ENCODE results near the gene RAB8A.

Gene RAB8A

DNA sequence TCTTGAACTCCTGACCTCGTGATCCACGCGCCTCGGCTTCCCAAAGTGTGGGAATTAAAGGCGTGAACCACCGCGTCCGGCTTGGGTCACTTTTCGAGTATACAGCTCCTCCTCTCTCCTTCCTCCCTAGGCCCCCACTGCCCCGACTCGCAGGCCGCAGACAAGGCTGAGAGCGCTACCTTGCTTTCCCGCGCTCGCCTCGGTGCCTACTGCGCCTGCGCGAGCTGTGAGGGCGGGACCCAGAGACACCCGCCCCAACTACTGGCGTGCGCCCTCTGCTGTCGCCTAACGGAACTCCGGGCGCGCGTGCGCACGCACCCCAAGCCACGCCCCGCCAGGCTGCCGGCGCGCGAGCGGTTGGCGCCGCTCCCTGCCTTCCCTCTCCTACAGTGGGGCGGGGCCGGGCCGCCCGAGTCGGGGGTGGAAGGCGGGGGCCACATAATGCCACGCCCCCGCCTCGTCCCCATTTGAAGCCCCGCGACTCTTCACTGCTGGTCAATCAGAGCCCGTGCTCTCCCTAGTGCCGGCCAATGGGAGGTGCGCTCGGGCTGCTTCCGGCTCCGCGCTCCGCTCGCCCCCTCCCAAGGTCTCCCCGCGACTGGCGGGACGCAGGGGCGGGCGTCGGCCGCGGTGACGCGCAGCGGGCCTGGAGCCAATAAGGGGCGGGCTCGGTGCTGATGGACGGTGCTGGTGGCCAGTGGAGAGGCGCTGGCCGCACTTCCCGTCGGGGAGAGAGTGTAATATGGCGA is at the start of gene RAB8A:
Gene RAB8A, plus strand, starts transcription at position 730 of the 749 bp plus-strand sequence. Its CDS starts 13 bp downstream, at position 743.
- no peaks in the 10 kb centered on the region; the same call in 1 of the 2 replicates for H3K4me1 ChIP-seq (ENCODE audit: control insufficient read depth, insufficient read depth, low read length)
- no peak within 1 kb of the TSS for H3K27ac ChIP-seq (ENCODE audit: low read length)
- no peaks in the 10 kb centered on the region for H3K36me3 ChIP-seq (ENCODE audit: control insufficient read depth, insufficient read depth, low read length)
- peak; percentile 93 for DNase-seq (ENCODE audit: low read depth, low spot score)
- no peaks in the 10 kb centered on the region for H3K27me3 ChIP-seq (ENCODE audit: control insufficient read depth, insufficient read depth, low read length)
- H3K4me3 ChIP-seq (ENCODE audit: low read length), result peak within 1 kb of the TSS; percentile 81
- WGBS (ENCODE audit: insufficient coverage, insufficient read length), result no CpG with 5 or more reads among the region's 81 CpGs
- H3K9me3 ChIP-seq (ENCODE audit: control insufficient read depth, insufficient read depth, low read length), result no peaks in the 10 kb centered on the region

DNA sequence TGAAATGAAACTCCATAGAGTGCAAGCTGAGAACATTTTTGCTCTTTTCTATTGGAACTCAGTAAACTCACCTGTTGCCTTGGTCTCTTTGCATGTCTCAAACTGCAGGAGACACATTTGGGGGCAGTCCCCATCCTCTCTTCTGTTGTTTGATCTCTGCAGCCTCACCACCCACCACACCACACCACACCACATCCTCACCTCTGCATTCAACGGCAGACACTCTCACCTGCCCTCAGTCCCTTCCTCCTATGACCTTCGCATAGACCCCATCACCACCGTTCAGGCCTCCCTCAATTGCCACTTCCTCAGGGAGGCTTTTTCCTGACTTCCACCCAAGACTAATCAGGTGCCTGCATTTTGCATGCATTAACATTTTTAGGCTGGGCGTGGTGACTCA is 49.7 kb upstream of the RAB8A start:
- WGBS (ENCODE audit: insufficient coverage, insufficient read length), result no CpG with 5 or more reads among the region's 4 CpGs
- Histone ChIP-seq H3K36me3 (ENCODE audit: control insufficient read depth, insufficient read depth, low read length) (no peaks in the 10 kb centered on the region), H3K27me3 (ENCODE audit: control insufficient read depth, insufficient read depth, low read length) (no peaks in the 10 kb centered on the region), H3K27ac (ENCODE audit: low read length) (no peak overlapping the region), H3K4me1 (ENCODE audit: control insufficient read depth, insufficient read depth, low read length) (peaks cover 1% of the 10 kb centered on the region; the same call in 1 of the 2 replicates), H3K9me3 (ENCODE audit: control insufficient read depth, insufficient read depth, low read length) (peaks cover 1% of the 10 kb centered on the region; the same call in 1 of the 2 replicates), H3K4me3 (ENCODE audit: low read length) (no peak overlapping the region)
- no peak for DNase-seq (ENCODE audit: low read depth, low spot score)

DNA sequence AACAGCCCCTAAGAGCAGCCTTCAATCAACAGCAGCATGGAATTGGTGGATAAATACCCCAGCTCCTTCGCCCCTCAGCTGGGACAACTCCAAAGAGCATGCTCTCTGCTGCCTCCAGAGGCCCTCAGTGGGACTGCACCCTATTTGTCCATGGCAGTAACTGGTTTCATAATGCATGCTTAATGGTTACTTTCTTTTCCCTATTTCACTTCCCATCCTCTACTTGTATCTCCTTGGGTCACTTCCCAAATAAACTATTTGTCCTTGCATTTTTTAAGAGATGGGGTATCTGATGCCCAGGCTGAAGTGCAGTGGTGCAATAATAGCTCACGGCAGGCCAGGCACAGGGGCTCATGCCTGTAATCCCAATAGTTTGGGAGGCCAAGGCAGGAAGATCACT is 48.9 kb upstream of the RAB8A start:
- DNase-seq (ENCODE audit: low read depth, low spot score), result no peak
- H3K27ac ChIP-seq (ENCODE audit: low read length), result no peak overlapping the region
- WGBS (ENCODE audit: insufficient coverage, insufficient read length), result no CpG with 5 or more reads among the region's 2 CpGs

DNA sequence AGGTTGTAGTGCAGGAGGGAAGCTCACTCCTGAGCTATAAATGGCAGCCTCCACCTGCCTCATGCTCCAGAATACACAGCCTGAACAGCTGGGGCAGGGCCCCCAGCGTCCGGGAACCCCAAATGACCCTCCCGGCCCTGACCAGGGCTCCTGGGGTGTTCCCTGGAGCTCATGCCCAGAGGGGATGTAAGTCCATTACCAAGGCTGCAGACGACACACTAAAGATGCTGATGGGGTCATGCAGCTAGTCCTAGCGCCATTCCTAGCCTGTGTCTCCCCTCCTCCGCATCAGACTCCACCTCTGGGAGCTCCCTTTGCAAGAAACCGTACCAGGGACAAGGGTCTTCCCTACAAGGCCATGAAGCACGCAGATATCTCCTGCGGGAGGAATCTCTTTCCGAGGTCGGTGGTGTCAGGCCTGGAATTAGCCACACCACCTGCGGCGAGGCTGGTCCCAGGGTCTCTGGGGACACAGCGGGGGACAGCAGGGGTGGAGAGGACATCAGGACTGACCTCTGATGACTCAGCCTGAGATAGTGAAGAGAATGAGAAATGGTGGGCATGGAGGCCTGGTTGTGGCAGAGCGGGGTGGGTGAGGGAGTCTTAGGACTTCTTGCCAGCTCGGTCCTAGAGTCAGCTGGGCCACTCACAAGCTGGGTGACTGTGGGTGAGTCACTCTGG is 47.3 kb upstream of the RAB8A start:
- Histone ChIP-seq H3K36me3 (ENCODE audit: control insufficient read depth, insufficient read depth, low read length) (no peaks in the 10 kb centered on the region), H3K9me3 (ENCODE audit: control insufficient read depth, insufficient read depth, low read length) (no peaks in the 10 kb centered on the region), H3K4me3 (ENCODE audit: low read length) (no peak overlapping the region), H3K27me3 (ENCODE audit: control insufficient read depth, insufficient read depth, low read length) (no peaks in the 10 kb centered on the region), H3K27ac (ENCODE audit: low read length) (no peak overlapping the region), H3K4me1 (ENCODE audit: control insufficient read depth, insufficient read depth, low read length) (peaks cover 4% of the 10 kb centered on the region)
- WGBS (ENCODE audit: insufficient coverage, insufficient read length), result no CpG with 5 or more reads among the region's 16 CpGs
- no peak for DNase-seq (ENCODE audit: low read depth, low spot score)

More for the DNA sequence above, 48.9 kb upstream of the RAB8A start:
- H3K27me3 ChIP-seq (ENCODE audit: control insufficient read depth, insufficient read depth, low read length), result no peaks in the 10 kb centered on the region
- no peaks in the 10 kb centered on the region for H3K9me3 ChIP-seq (ENCODE audit: control insufficient read depth, insufficient read depth, low read length)
- H3K4me3 ChIP-seq (ENCODE audit: low read length), result no peak overlapping the region
- peaks cover 4% of the 10 kb centered on the region for H3K4me1 ChIP-seq (ENCODE audit: control insufficient read depth, insufficient read depth, low read length)
- H3K36me3 ChIP-seq (ENCODE audit: control insufficient read depth, insufficient read depth, low read length), result no peaks in the 10 kb centered on the region

DNA sequence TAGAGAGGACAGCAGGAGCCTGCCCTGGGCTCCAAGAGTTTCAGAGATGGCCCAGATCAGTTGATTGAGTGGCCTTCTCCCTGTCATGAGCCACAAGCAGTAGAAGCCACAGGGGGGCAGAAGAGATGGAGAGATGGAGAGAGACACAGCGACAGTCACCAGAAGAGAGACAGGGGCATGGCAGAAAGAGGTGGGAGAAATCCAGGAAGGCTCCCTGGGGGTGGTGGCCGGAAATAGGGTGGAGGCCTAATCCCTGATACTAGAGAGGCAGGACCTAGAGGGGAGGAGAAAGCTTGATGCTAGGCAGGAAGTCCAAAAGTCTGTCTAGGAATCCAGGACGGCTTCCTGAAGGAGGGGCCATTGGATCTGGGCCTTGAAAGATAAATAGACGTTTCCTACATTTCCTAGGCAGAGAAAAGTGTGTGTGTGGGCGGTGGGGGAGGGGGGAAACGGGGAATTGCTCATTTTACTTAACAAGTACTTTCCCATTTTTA is 45.0 kb upstream of the RAB8A start:
- peaks cover 4% of the 10 kb centered on the region for H3K4me1 ChIP-seq (ENCODE audit: control insufficient read depth, insufficient read depth, low read length)
- H3K4me3 ChIP-seq (ENCODE audit: low read length), result no peak overlapping the region
- H3K27me3 ChIP-seq (ENCODE audit: control insufficient read depth, insufficient read depth, low read length), result no peaks in the 10 kb centered on the region
- no peak for DNase-seq (ENCODE audit: low read depth, low spot score)
- H3K36me3 ChIP-seq (ENCODE audit: control insufficient read depth, insufficient read depth, low read length), result no peaks in the 10 kb centered on the region
- H3K27ac ChIP-seq (ENCODE audit: low read length), result no peak overlapping the region
- no CpG with 5 or more reads among the region's 6 CpGs for WGBS (ENCODE audit: insufficient coverage, insufficient read length)
- H3K9me3 ChIP-seq (ENCODE audit: control insufficient read depth, insufficient read depth, low read length), result no peaks in the 10 kb centered on the region

DNA sequence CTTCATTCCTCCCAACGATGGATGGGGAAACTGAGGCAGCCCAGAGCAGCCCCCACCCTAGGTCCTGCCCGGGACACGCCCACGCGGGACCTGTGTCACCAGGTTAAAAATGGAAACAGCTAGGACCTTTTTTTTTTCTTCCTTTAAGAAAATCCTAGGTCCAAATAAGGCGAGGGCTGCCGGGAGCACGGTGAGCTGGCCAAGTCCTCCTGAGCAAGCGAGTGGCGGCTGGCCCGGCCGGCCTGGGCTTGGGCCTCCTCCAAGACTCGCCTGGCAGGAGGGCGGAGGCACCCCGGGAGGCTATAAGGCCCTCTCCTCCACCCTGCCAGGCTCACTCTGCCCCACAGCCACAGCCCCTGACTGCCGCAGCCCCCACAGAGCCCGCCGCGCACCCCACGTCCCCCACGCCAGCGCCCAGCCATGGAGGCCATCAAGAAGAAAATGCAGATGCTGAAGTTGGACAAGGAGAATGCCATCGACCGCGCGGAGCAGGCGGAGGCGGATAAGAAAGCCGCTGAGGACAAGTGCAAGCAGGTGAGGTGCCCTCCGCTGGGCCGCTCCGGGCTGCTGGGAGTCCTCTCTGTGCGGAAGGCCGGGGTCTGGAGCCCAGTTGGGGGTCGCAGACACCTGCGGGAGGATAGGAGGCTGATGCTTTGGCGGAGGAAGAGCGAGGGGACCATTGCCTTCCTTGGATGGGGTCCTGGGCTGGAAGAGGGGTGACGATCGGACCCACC is 44.3 kb upstream of the RAB8A start:
- DNase-seq (ENCODE audit: low read depth, low spot score), result no peak
- no peak overlapping the region; the same call in 1 of the 2 replicates for H3K4me3 ChIP-seq (ENCODE audit: low read length)
- WGBS (ENCODE audit: insufficient coverage, insufficient read length), result no CpG with 5 or more reads among the region's 40 CpGs
- no peaks in the 10 kb centered on the region for H3K9me3 ChIP-seq (ENCODE audit: control insufficient read depth, insufficient read depth, low read length)
- no peak overlapping the region for H3K27ac ChIP-seq (ENCODE audit: low read length)
- no peaks in the 10 kb centered on the region for H3K36me3 ChIP-seq (ENCODE audit: control insufficient read depth, insufficient read depth, low read length)
- peaks cover 4% of the 10 kb centered on the region for H3K4me1 ChIP-seq (ENCODE audit: control insufficient read depth, insufficient read depth, low read length)
- H3K27me3 ChIP-seq (ENCODE audit: control insufficient read depth, insufficient read depth, low read length), result no peaks in the 10 kb centered on the region

DNA sequence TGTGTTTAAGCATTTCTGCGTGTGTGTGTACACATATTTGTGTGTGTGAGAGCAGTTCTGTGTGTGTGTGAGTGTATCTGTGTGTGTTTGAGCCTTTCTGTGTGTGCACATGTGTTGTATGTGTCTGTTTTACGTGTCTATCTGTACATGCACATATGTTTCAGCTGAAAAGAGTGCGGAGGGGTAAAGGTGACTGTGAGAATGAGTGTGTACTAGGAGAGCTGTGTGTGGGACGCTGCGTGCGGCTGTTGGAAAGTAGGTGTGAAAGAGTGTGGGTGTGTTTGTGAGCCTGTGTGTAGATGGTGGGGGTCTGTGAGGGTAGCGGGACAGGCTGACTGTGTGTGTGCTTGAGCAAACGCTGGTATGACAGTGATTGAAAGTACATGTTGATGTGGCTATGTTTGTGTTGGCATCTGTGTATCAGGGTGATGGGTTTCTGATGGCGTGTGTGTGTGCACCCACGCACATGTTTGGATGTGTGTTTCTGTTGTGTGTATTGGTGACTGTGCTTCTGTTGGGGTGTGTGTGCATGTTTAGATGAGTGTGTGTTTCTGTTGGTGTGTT is 42.9 kb upstream of the RAB8A start:
- Histone ChIP-seq H3K9me3 (ENCODE audit: control insufficient read depth, insufficient read depth, low read length) (no peaks in the 10 kb centered on the region), H3K4me3 (ENCODE audit: low read length) (no peak overlapping the region), H3K4me1 (ENCODE audit: control insufficient read depth, insufficient read depth, low read length) (peaks cover 4% of the 10 kb centered on the region), H3K27me3 (ENCODE audit: control insufficient read depth, insufficient read depth, low read length) (no peaks in the 10 kb centered on the region), H3K36me3 (ENCODE audit: control insufficient read depth, insufficient read depth, low read length) (no peaks in the 10 kb centered on the region), H3K27ac (ENCODE audit: low read length) (no peak overlapping the region)
- 100% methylated on average over 4 of the region's 10 CpGs for WGBS (ENCODE audit: insufficient coverage, insufficient read length)
- DNase-seq (ENCODE audit: low read depth, low spot score), result no peak

DNA sequence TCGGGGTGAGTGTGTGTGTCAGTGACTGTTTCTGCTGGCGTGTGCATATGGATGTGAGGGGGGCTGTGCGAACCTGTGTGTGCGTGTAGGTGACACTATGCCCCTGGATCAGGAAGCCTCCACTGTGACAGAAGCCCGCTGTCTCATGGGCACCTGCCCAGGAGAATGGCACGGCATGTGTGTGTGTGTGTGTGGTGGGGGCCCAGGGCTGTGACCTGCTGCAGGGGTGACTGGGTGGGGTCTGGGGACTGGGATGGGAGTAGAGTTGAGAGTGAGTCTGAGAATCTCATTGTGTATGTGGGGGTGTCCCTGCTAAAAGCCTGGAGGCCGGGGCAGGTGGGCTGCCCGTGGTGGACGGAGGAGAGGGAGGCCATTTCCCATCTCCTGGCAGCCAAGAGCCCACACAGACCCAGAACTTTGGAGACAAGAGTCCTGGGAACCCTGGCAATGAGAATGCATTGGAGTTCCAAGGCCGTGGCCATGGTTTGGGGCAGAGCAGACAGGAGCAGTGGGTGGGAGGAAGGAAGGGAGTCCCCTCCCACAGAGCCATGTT is 41.8 kb upstream of the RAB8A start:
- no peaks in the 10 kb centered on the region for H3K27me3 ChIP-seq (ENCODE audit: control insufficient read depth, insufficient read depth, low read length)
- H3K36me3 ChIP-seq (ENCODE audit: control insufficient read depth, insufficient read depth, low read length), result no peaks in the 10 kb centered on the region
- H3K27ac ChIP-seq (ENCODE audit: low read length), result no peak overlapping the region
- DNase-seq (ENCODE audit: low read depth, low spot score), result no peak
- H3K9me3 ChIP-seq (ENCODE audit: control insufficient read depth, insufficient read depth, low read length), result no peaks in the 10 kb centered on the region
- peaks cover 4% of the 10 kb centered on the region for H3K4me1 ChIP-seq (ENCODE audit: control insufficient read depth, insufficient read depth, low read length)
- WGBS (ENCODE audit: insufficient coverage, insufficient read length), result 100% methylated on average over 1 of the region's 10 CpGs
- no peak overlapping the region for H3K4me3 ChIP-seq (ENCODE audit: low read length)

DNA sequence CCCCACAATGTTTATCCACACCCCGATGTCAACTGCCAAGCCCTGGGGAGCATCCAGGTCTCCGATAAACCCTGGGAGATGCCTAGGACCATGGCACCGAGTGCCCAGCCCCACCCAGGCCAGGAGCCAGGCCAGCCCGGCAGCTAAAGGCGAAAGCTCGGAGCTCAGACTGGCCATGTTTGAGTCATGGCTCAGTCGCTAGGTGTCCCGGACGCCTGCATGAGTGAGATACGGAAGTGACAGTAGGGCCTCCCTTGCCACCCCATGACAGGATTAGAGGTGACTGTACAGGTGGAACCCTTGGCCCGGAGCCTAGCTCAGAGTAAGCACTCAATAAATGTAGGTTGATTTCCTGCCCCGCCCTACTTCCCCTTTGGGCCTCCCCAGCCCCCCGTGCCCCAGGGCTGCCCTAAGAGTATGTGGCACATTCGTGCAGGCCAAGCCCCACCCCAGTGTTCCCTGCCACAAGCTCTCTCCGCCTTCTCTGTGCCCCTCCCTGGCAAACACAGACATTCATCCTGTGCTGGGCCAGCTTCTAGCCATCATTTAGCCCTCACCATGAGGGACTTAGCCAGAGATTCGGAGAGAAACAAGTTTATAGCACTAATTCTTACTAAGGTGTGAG is 41.2 kb upstream of the RAB8A start:
- no peaks in the 10 kb centered on the region for H3K27me3 ChIP-seq (ENCODE audit: control insufficient read depth, insufficient read depth, low read length)
- no peak for DNase-seq (ENCODE audit: low read depth, low spot score)
- H3K4me1 ChIP-seq (ENCODE audit: control insufficient read depth, insufficient read depth, low read length), result peaks cover 4% of the 10 kb centered on the region
- H3K36me3 ChIP-seq (ENCODE audit: control insufficient read depth, insufficient read depth, low read length), result no peaks in the 10 kb centered on the region
- H3K27ac ChIP-seq (ENCODE audit: low read length), result no peak overlapping the region
- WGBS (ENCODE audit: insufficient coverage, insufficient read length), result no CpG with 5 or more reads among the region's 16 CpGs
- H3K9me3 ChIP-seq (ENCODE audit: control insufficient read depth, insufficient read depth, low read length), result no peaks in the 10 kb centered on the region
- H3K4me3 ChIP-seq (ENCODE audit: low read length), result no peak overlapping the region
